ENCODE data around the gene MICALL1.

The MICALL1 gene, protein sequence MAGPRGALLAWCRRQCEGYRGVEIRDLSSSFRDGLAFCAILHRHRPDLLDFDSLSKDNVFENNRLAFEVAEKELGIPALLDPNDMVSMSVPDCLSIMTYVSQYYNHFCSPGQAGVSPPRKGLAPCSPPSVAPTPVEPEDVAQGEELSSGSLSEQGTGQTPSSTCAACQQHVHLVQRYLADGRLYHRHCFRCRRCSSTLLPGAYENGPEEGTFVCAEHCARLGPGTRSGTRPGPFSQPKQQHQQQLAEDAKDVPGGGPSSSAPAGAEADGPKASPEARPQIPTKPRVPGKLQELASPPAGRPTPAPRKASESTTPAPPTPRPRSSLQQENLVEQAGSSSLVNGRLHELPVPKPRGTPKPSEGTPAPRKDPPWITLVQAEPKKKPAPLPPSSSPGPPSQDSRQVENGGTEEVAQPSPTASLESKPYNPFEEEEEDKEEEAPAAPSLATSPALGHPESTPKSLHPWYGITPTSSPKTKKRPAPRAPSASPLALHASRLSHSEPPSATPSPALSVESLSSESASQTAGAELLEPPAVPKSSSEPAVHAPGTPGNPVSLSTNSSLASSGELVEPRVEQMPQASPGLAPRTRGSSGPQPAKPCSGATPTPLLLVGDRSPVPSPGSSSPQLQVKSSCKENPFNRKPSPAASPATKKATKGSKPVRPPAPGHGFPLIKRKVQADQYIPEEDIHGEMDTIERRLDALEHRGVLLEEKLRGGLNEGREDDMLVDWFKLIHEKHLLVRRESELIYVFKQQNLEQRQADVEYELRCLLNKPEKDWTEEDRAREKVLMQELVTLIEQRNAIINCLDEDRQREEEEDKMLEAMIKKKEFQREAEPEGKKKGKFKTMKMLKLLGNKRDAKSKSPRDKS

DNA sequence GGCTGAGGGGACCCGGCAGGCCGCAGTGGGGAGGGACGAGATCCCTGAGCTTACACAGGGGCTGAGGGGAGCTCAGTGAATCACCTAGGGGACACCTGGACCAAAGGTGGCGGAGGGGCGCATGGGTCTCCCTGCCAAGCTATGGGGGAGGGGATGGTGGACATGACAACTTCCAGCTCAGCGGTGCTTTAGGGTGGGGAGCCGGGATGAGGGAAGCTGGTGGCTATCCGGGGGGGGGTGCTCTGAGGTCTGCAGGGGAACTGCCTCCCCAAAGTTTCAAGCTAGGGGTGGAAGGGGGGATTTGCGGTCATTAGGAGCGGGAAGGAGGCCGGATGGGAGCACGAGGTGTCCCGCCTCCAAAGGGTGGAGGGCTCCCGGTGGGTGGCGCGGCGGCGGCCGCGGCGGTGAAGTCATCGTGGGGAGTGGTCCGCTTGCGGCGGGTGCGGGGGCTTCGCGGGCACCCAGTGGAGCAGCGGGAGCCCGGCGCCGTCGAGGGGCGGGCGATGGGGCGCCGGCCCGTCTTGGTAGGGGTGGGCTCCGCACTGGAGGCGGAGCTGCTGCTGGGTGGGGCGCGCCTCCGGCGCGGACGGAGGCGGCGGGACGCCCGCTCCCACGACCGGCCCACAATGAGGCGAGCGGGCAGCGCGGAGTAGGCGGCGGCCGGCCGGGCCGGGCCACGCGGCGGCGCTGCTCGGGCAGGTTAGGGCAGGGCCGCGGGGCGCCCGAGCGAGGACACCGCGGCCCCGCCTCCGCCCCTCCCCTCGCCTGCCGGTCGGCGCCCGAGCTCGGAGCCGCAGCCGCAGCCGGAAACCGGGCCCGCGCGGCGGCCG, at the start of gene MICALL1:
Gene MICALL1 (plus strand): TSS at position 764 of the 830 bp plus-strand sequence. CDS start 126 bp downstream, outside the sequence.
- in situ Hi-C loops (cut with MboI; ENCODE audit: low sequenced_read_pairs): no loop called here

DNA sequence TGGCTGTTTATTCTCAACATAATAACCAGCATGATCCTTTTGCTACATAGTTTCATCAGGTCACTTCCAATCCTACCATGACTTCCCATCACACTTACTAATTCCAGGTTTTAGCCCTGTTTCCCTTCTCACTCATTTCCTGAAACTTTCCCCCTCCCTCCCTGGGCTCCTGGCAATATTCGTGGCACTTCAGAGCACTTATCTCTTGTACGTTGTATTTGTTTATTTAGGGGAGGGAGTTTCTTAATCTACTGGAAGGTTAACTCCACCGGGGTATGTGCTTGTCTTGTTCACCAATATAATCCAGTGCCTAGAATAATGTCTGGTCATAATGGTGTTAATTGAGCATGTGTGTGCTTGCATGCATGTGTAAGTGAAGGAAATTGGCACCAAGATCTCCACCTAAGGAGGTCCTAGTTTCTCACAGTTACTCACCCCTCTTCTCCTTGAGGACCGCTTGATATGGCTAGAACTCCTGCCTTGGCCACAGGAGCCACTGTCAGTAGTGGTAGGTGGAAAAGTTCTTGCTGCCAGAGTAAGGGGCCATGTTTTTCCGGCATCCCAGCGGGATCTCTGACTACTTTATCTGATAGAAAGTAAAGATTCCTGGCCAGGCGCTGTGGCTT, 45.2 kb upstream of the MICALL1 start:
- in situ Hi-C loops (cut with MboI; ENCODE audit: low sequenced_read_pairs): no loop called here

DNA sequence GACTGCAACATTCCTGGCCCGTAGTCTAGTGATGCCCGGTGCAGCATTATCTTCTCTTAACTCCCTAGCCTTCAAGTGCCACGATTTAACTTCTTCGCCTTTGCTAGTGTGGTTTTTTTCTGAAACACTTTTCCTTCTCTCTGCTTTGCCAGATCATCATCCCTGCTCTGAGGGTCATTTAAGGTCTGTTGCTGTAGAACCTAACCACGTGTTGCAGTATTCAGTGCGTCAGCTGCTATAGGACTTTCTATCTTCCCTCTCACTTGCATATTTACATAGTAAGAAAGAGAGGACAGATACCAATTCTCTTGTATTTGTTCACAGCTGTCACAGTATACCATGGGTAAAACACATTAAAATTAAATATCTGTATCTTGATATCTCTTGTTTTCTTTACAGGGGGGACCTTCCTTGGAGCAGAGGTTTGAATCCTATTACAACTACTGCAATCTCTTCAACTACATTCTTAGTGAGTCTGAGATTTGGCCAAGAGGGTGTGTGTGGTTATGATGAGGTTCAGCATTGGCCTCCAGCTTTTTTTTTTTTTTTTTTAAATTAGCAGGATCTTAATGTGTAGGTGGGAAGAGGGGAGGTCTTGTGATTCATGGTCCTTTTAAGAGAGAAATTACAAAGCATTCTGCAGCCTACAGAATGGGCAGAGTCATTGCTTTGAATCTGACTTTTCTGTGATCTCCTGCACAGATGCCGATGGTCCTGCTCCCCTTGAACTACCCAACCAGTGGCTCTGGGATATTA, 43.3 kb upstream of the MICALL1 start:
- in situ Hi-C loops (cut with MboI; ENCODE audit: low sequenced_read_pairs): no loop called here

DNA sequence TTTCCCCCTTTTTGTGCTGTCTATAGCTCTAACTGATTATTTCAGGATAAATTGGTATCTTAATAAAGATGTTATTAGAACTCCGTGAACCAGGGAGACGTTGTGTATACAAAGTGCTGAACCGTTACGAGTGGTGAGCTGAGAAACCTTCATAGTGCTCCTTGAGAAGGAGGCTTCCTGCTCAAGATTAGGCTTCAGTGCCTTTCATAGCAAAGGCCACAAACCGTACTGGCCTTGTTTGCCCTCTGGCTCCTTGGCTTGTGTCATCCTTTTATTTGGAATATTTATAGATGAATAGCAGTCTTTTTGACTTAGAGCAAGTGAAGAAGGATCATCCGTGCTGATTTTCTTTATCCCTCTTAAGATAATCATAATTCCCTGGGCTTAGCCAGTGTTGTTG, 40.6 kb upstream of the MICALL1 start:
- in situ Hi-C loops (cut with MboI; ENCODE audit: low sequenced_read_pairs): no loop called here

DNA sequence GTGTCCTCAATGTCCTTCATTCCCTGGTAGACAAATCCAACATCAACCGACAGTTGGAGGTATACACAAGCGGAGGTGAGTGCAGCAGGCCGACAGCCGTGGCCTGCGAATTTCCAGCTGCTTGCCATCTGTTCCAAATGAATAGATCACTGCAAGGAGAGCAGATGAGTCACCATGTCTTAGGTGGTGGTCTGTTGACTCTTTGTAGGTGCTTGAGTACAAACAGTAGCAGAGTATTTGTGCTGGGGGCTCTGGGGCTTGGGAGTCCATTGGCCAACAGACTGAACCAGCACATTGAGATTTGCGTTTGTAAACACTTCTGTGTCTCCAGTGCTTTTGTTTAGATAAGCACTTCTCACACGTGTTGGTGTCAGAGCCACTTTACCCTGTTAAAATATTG, 35.8 kb upstream of the MICALL1 start:
- in situ Hi-C loops (cut with MboI; ENCODE audit: low sequenced_read_pairs): no loop called here

DNA sequence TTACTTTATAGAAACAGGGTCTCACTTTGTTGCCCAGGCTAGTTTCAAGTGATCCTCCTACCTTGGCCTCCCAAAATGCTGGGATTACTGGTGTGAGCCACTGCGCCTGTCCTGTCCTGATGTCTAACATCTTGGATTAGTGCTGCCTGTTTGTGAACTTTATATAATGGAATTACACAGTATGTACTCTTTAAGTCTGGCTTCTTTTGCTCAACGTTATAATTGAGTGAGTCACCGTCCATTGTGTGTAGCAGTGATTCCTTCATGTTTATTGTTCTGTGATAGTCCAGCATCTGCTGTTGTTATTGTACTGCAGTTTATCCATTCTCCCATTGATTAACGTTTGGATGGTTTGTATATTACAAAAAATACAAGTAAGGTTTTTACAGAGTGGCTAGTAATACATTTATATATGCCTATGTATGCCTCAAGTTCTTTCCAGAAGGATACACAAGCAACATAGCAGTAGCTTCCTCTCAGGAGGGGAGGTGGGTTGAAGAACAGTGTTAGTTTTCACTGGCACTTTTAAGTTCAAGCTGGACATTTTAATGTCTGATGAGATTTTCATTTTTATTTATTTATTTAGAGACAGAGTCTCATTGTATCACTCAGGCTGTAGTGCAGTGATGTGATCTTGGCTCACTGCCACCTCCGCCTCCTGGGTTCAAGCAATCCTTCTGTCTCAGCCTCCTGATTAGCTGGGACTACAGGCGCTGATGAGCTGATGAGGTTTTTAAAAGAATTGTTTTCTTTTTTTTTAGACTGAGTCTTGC, 25.2 kb upstream of the MICALL1 start:
- in situ Hi-C loops (cut with MboI; ENCODE audit: low sequenced_read_pairs): no loop called here

DNA sequence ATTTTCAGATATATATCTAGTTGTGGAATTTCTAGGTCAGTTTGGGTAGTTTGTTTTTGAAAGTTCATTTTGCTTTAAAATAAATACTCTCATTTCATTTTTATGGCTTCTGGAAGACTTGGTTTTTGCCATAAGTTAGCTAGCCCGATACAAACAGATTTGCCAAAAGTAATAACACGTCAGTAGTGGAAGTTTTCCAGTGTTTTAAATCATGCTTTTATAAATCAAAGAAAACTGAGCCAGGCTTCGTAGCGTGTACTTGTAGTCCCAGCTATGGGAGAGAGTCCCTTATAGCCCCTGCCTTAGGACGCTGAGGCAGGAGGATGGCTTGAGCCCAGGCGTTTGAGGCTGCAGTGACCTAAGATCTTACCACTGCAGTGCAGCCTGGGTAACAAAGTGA, 21.7 kb upstream of the MICALL1 start:
- in situ Hi-C loops (cut with MboI; ENCODE audit: low sequenced_read_pairs): no loop called here

DNA sequence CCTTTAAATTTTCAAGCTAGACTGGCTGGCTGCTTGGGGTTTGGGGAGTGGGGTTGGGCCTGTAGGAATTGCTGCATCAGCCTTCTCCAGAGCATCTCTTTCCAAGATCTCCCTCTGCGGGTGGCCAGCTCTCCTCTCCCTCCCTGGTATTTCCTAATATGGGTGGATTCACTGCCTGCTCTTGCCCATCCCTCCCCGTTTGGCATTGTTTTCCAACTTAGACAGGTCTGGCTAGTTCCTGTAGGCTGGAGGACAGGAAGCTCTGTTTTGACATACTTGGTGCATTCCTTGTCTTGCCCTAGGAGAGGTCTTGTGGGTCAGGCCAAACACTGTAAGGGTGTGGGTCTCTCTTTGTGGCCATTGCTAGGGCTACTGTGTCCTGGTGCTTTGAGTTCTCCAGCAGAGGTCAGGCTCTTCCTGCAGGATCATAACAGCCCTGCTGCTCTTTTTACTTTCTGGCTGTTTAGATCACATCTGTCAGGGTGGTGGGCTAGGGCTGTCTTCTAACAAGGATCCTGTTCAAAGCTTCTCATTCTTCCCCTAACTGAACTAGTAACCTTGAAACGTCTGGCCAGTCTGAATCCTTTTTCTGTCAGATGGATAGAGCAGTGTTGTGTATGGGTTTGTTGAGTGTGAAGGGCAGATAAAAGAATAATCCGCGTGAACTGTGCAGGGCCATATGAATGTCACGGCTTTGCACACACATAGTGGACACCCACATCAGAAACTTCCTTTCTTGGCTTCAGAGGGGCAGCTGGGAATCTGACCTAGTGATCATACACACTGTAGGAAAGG, 18.3 kb upstream of the MICALL1 start:
- in situ Hi-C loops (cut with MboI; ENCODE audit: low sequenced_read_pairs): no loop called here

DNA sequence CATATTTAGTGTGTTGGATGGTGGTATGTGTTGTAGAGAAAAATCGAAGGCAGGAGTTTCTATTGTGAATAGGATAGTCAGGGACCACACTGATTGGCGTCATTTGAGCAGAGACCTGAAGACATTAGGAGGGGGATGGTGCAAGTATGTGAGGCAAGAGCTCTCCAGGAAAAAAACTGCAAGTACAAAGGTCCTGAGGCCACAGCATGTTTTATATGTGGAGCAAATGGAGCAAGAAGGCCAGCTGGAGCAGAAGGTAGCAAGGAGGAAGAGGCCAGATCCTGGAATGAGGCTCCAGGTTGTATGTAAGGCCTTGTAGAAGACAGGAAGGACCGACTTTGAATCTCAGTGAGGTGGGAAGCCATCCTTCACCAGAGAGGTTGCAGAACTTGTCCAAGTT, 14.2 kb upstream of the MICALL1 start:
- in situ Hi-C loops (cut with MboI; ENCODE audit: low sequenced_read_pairs): no loop called here

DNA sequence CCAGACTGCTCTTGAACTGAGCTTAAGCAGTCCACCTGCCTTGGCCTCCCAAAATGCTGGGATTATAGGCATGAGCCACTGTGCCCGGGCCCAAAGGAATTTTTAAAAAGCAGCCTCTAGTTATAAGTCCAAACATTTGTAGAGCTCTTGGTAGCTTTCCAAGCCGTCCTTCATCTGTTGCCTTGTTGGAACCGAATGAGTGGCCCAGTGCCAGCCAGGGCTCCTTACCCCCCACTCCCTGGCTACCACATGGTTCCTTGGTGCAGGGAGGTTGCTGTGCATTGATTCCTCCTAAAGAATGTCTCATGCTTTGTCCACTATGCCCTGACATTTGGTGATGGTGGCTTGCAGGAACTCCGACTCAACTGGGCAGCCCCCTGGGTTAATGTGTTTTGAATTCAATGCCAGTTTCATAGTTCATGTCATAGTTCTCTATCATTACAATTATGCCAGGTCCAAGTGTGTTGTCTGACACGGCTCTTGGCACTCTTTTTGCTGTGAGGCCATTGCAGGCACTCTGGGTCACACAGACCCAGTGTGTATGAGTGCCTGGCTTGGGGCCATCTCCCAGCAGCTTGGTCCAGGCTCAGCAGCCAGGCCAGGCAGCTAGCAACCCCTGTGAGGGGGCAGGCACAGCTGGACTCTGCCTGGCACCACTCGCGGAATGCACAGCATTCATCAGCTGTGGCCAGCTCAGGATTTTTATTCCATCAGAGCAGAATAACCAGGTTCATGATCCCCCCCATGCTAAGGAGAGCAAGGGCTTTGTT, 13.3 kb upstream of the MICALL1 start:
- in situ Hi-C loops (cut with MboI; ENCODE audit: low sequenced_read_pairs): no loop called here

DNA sequence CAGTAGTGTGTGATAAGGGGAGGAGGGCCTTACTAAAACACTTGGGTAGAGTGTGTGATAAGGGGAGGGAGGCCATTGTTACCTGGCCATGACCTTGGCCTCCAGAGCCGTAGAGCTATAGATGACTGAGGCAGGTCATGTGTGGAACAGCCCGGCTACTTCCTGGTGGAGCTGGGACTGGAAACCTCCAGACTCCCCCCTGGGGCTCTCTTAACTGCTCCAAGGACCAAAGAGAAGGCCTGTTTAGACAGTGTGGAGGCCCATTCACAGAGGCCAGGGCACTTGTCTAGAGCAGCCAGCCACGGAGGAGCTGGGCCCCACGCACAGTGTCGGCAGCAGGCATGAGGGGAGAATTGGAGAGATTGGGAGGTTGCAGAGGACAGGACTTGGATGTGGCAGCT, 12.5 kb upstream of the MICALL1 start:
- in situ Hi-C loops (cut with MboI; ENCODE audit: low sequenced_read_pairs): no loop called here

DNA sequence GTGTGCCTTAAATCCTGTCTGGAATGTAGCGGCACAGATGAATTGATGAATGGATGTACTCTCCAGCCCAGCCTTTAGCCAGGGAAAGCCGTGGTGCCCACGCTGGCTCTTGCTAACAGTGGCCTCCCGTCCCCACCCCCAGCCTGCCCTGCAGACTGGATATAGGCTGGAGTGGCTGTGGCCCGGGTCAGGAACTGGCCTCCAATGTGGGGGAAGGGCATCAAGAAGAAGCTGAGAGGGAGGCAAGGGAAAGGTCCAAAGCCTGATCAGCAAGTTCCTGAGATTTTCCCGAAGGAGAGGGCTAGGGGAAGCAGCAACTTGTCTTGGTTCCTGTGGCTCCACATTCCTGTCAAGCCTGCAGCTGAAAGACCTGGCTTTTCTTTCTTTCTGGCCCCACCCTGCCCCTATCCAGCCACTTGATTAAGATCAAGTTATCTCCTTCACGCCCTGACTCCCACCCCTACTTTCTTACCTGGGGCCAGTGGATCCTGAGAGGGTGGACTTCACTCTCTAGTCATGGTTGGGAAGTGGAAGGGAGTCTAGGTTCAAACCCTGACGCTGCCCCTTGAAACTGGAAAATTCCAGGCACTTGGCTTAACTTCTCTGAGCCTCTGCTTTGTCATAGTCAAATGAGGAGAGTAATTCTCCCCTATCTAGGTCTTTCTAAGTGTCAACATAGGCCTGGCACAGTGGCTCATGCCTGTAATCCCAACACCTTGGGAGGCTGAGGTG, 11.0 kb upstream of the MICALL1 start:
- in situ Hi-C loops (cut with MboI; ENCODE audit: low sequenced_read_pairs): no loop called here

DNA sequence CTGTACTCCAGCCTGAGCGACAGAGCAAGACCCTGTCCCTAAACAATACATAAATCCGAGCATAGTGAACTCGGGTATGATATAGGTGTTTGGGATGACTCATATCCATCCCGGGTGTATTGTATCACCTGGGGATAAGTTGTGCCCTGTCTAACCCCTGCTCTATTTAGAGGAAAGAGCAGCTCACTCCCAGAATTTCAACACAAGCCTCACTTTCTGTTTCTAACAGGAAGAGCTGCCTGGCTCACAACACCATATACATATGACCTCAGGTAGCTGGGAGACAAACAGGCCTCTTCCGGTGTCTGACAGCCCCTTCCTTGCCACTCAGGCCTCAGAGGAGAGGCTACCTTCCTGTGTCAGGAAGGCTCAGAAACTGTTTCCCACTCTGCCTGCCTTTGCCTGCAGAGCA, 9.9 kb upstream of the MICALL1 start:
- in situ Hi-C loops (cut with MboI; ENCODE audit: low sequenced_read_pairs): no loop called here

DNA sequence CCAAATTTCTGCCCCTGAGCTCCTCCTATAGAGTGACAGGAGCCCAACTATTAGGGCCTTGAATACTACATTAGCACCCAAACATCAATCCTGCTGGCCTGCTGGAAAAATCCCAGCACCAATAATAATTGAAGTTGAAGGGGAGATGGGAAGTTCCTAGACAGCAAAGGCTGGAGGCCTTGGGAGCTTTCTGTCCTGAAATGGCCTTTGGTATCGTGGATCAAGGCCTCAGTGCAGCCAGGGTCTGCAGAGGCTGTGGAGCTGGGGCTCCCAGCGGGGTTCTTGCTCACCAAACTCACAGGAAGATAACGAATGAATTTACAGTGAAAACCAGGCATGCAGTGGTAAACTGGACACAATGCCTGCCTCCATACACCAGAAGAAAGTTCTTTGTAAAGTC, 9.2 kb upstream of the MICALL1 start:
- in situ Hi-C loops (cut with MboI; ENCODE audit: low sequenced_read_pairs): no loop called here

DNA sequence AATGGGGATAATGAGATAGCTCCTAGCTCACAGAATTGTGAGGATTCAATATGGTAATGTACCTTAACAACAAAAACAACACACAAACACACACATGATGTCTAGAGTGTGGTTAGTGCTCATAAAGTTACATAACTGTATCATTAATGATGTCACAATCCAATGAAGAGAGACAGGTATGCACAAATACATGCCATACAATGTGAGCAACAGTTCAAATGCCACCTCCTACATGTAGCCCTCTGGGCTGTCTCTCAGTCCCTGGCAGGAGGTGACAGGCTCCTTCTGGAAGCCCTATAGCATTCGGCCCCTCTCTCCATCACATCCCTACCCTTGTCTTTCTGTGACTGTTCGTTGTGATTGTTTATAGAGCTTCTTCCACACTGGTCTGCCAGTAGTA, 8.3 kb upstream of the MICALL1 start:
- in situ Hi-C loops (cut with MboI; ENCODE audit: low sequenced_read_pairs): no loop called here

DNA sequence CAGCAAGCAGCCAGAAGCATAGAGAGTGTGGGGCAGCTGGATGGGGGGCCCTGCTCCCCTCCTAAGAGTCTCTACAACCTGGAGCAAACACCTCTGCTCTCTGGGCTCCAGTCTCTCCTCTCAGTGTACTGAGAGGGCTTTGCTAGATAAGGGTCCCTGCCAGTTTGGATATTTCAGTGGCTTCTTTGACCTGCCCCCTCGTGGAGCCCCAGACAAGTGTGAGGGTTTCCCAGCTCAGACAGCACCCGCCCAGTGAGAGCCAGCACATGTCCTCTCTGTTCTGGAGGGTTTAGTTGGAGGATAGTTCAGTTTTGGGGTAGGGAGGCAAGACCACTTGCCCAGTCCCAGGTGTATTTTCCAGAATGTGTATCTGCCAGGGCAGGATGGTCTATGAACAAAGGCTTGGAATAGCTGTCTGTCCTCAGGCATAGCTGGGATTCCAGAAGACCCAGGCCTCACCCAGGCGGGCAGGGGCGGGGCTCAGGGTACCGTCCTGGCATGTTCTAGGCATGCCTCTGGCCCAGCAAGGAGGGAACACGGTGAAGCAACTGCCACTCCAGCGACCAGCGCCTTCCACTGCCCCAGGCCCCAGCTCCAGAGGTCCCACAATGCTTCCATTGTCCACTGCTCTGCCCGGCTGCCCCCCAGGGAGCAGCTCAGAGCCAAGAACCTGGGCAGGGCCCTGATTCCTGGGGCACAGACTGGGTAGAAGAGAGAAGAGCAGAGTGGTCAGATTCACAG, 7.5 kb upstream of the MICALL1 start:
- in situ Hi-C loops (cut with MboI; ENCODE audit: low sequenced_read_pairs): no loop called here

All from hTERT RPE-1 (cell line).